GM18526 (cell line): ENCODE data around the gene LZTS2.

ENCODE experiments used
- POLR2A ChIP-seq: IDR thresholded peaks from 3 replicates; pipeline ENCODE4 v1.6.1; 2011; ENCODE audit not compliant: insufficient read length; ENCODE audit errors: extremely low read depth

The LZTS2 gene

GRCh38 chr10:101042667-101043362 is 43.2 kb downstream of the LZTS2 start:
- peak; percentile 75 for TF ChIP-seq POLR2A

- TF ChIP-seq POLR2A: no peak
Measured at GRCh38 chr10:101043363-101043707, 43.7 kb downstream of the LZTS2 start.

- TF ChIP-seq POLR2A: no peak
Measured at GRCh38 chr10:101044117-101044516, 44.5 kb downstream of the LZTS2 start.

GRCh38 chr10:101046332-101047238 is 47.0 kb downstream of the LZTS2 start:
- TF ChIP-seq POLR2A: no peak

GRCh38 chr10:101047268-101047667 is 47.7 kb downstream of the LZTS2 start:
- no peak for TF ChIP-seq POLR2A

- no peak for TF ChIP-seq POLR2A
Measured at GRCh38 chr10:101047961-101048892, 48.6 kb downstream of the LZTS2 start.

- no peak for TF ChIP-seq POLR2A
Measured at GRCh38 chr10:101050208-101051069, 50.8 kb downstream of the LZTS2 start.

GRCh38 chr10:101052285-101052684 is 52.7 kb downstream of the LZTS2 start:
- TF ChIP-seq POLR2A: no peak

- TF ChIP-seq POLR2A: no peak
Measured at GRCh38 chr10:101053516-101053915, 53.9 kb downstream of the LZTS2 start.

- no peak for TF ChIP-seq POLR2A
Measured at GRCh38 chr10:101054351-101054750, 54.7 kb downstream of the LZTS2 start.

GRCh38 chr10:101054876-101055275 is 55.3 kb downstream of the LZTS2 start:
- TF ChIP-seq POLR2A: no peak

- no peak for TF ChIP-seq POLR2A
Measured at GRCh38 chr10:101055411-101055810, 55.8 kb downstream of the LZTS2 start.

GRCh38 chr10:101056365-101057151 is 57.0 kb downstream of the LZTS2 start:
- TF ChIP-seq POLR2A: no peak
